NCI-H128 (cell line): ENCODE results near the gene FUT9.
A peak's percentile ranks its signal among the peaks of the same experiment; 100 is the strongest.

Source experiments
- DNase-seq: peaks from one replicate; lab custom pipeline; 2025; ENCODE audit not compliant: unreplicated experiment; lab: John Stamatoyannopoulos, UW

FUT9 gene

DNA sequence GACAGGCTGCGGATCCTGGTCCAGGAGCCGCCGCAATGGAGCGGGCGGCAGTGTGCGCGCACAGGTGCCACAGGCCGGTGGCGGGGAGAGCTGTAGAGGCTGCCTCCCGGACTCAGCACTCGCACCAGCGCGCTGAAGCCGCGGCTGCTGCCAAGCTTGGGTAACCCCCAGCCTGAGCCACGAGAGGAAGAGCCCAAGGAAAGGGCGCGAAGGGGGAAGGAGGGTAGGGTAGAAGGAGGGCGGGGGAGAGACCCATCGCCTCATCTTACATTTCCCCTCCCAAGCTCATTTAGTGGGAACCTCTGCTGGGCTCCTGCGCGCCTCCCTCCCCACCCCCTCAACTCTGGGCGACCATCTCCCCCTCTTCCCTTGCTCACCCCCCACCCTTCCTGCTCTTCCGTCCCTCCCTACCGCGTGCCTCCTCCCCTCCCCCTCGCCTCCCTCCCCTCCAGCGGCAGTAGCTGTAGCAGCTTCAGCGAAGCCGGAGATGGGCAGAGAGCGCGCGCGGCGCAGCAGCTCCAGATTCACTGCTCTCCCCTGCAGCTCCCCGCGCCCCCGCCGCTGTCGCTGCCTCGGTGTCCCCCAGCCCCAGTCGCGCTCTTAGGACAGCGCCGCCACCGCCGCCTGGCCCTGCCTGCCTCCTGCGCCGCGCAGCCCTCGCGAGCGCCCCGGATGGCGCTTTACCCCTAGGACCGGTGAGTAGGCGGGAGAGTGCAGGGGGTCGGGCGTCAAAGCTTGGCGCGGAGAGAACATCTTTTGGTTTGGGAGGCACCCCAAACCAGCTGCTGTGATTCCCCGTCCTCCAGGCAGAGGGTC, at the start of gene FUT9:
TSS of gene FUT9 (plus strand) at position 457 of the 816 bp plus-strand sequence. CDS start 187,182 bp downstream, outside the sequence.
- peak; percentile 69 for DNase-seq

DNA sequence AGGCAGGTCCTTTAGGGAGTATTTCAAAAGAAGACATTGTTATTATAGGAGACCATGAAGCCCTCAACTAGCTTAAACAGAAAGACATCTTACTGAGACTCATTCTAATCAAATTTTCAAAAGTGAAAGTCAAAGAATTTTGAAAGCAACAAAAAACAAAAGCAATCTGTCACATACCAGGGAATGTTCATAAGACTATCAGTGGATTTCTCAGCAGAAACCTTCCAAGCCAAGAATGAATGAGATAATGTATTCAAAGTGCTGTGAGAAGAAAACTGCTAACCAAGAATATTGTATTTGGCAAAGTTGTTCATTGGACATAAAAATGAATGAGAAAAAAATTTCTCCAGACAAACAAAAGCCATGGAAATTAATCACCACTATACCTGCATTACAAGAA, 48.2 kb upstream of the FUT9 start:
- no peak for DNase-seq

DNA sequence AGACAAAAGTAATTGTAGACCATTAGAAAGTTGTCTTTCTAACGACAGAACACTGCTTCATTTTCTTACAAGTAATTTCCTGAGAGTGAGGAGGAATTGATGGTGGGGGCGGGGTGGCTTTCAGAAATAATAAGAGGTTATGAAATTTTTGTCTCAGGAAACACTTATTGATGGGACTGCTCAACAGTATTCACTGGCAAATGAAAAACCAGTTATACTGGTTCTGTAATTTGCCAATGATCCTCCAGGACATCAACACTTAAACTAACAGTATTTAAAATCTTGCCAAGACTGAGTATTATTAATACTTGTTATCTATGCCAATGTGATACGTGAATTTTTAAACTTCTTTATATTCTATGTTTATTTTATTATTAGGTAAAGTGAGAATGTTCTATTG, 41.8 kb upstream of the FUT9 start:
- no peak for DNase-seq

- no peak for DNase-seq
Measured at GRCh38 chr6:95978230-95978629, 37.5 kb upstream of the FUT9 start.

DNA sequence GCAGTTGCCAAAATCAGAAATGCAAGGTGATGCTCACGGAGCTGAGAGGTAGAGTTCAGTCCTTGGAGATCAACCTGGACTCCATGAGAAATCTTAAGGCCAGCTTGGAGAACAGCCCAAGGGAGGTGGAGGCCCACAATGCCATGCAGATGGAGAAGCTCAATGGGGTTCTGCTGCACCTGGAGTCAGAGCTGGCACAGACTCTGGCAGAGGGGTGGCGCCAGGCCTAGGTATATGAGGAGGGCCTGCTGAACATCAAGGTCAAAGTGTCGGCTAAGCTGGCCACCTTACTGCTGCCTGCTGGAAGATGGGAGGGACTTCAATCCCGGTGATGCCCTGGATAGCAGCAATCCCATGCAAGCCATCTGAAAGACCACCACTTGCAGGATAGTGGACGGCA, 23.9 kb upstream of the FUT9 start:
- DNase-seq, result no peak

- no peak for DNase-seq
Measured at GRCh38 chr6:95994151-95994550, 21.6 kb upstream of the FUT9 start.

- no peak for DNase-seq
Measured at GRCh38 chr6:95998133-95998532, 17.6 kb upstream of the FUT9 start.

GRCh38 chr6:96001891-96002575, 13.7 kb upstream of the FUT9 start:
- DNase-seq, result no peak

DNA sequence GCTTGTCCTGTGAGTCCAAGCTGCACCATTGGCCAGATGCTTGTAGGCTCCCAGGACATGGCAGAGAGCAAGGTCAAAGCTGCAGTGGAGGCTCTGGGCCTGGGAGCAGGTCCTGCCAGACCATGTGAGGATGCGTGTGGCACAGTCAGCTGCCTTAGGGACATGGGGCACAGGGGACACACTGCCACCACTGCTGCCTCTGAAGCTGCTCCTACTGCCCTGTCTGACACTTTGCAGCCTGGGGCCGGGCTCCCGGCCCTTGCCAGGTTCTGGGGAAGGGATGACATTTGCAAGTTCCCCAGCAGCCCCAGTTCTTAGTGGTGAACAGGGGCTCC, 13.2 kb upstream of the FUT9 start:
- DNase-seq, result no peak

GRCh38 chr6:96002912-96003311, 12.9 kb upstream of the FUT9 start:
- DNase-seq, result no peak

DNA sequence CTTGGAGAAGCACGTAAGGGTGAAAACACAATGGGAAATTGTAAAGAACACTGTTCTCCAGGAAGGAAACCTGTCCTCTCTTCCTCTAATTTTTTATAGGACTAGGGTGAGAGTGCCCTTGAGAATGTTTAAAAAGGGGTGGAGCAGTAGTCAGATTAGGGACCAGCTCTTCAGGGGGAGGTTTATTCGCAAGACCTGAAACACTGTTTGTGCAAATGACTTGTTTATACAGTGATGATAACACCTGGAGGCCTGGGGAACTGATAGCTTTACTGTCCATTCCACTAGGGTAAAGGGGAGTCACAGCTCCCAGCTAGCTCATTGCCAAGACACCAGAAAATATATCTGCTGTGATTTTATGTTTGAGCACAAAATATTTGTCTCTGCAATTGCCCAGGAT, 8.1 kb upstream of the FUT9 start:
- DNase-seq, result no peak

- no peak for DNase-seq
Measured at GRCh38 chr6:96013531-96013930, 2.2 kb upstream of the FUT9 start.

DNA sequence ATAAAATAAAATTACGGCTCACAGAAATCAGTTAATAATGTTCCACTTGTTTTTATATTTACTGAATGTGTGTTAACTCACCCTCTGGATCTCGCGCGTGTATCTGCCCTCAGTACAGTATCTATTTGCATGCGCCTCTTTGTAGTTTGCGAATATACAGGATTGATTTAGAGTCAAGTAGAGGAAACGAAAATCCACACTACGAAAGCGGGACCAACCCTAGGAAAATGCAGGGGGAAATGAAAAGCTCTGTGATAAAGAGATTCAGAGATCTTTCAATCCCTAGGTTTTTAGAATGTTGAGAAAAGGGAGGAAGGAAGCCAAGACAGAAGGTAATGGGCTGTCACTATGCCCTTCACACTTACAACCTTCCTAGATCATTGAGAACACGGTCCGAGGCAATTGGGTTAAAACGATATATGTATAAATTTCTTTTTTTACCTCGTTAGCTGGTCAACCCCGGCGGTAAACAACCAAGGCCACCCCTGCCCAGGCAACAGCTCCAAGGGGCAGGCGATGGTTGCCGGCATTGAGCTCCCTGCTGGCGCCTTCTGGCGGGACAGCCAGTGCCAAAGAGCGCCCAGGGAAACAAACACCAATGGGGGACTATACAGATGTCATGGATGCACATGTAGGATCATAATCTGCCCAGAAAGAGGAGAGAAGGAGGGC, 792 bp upstream of the FUT9 start:
- DNase-seq, result no peak

DNA sequence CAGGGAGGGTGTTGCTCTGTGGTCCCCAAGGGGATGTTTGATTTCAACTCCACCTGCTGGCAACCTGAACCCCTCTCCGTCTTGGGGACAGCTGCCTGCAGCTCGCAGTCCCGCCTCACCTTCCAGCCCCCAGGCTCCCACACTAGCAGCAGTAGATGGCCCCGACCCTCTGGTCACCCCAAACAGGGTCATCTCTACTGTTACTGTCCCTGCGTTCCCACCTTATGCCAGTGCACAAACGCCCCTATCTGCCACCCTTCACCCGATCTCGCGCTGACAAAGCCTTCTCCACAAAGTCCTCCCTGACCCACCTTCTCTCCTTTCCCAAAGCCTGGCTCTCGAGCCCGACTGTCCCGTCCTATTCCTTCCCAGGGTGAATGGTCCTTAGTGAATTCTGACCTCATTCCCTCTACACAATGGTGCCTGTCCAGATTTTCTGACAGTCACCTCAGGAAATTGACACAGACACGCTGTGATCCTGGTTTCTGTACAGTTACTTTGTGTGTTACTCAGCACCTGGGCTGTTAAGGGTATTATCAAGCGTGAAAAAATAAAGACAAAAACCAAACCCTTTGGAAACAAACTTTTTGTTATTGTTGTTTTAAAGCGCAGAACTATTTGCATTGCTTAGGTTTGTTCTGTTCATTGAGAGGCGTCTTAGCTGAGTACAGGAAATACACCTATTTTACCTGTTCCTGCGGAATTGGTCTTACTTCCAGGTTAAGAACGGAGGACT, 728 bp downstream of the FUT9 start:
- DNase-seq, result no peak

GRCh38 chr6:96017070-96017359, 1.2 kb downstream of the FUT9 start:
- no peak for DNase-seq

GRCh38 chr6:96022225-96022624, 6.5 kb downstream of the FUT9 start:
- DNase-seq, result no peak

- DNase-seq, result no peak
Measured at GRCh38 chr6:96032661-96033060, 16.9 kb downstream of the FUT9 start.

GRCh38 chr6:96051555-96051954, 35.8 kb downstream of the FUT9 start:
- no peak for DNase-seq

DNA sequence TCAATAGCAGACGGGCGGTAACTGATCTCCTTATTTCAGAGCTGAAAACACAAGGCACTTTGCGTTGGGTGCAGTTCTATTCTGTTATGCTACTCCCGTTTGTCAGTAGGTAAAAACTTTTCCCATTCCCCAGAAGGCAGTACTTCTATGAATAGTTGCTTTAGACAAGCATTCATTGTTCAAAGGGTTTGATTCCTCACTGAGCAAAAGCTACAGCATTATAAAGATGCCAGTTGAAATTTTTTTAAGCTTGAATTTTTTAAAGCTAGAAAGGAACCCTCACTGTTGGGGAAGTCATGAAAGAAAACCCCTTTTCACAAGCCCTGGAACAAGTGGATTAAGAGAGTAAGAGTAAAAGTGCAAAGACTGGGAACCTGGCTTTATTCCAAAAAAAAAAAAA, 42.3 kb downstream of the FUT9 start:
- no peak for DNase-seq

DNA sequence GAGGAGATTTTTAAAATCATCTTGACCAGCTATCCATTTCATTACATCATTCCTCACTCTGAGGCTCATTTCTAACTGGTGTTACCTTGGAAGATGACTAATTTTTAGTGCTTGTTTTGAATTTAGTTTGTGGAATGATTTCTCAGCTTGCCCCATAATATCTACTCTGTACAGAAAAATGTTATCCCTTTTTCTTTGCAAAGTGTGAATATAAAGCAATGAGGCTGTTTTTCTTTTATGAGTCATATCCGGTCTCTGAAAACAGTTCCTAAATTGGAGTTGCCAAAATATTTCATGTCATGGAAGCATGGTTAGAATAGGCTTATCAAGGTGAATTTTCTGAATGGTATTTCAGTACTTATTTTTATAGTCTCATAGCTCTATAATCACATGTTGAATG, 43.8 kb downstream of the FUT9 start:
- no peak for DNase-seq

GRCh38 chr6:96060249-96060648, 44.5 kb downstream of the FUT9 start:
- DNase-seq, result no peak

- no peak for DNase-seq
Measured at GRCh38 chr6:96065213-96065612, 49.4 kb downstream of the FUT9 start.
